Measurements from ENCODE around the gene MED13.

DNA sequence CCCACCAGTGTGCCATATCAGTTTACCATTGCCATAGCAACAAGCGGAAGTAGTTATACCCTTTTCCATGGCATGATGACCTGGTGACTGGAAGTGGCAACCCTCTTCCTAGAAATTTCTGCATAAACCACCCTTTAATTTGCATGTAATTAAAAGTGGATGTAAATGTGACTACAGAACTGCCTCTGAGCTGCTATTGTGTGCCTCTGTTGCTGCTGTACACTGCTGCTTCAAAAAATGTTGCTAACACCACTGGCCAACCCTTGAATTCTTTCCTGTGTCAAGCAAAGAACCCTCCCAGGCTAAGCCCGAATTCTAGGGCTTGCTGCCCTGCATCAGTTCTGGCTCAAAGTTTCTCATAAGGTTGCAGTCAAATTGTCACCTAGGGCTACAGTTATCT lies 12.9 kb upstream of the MED13 start:
- TF ChIP-seq, protein P1, sequence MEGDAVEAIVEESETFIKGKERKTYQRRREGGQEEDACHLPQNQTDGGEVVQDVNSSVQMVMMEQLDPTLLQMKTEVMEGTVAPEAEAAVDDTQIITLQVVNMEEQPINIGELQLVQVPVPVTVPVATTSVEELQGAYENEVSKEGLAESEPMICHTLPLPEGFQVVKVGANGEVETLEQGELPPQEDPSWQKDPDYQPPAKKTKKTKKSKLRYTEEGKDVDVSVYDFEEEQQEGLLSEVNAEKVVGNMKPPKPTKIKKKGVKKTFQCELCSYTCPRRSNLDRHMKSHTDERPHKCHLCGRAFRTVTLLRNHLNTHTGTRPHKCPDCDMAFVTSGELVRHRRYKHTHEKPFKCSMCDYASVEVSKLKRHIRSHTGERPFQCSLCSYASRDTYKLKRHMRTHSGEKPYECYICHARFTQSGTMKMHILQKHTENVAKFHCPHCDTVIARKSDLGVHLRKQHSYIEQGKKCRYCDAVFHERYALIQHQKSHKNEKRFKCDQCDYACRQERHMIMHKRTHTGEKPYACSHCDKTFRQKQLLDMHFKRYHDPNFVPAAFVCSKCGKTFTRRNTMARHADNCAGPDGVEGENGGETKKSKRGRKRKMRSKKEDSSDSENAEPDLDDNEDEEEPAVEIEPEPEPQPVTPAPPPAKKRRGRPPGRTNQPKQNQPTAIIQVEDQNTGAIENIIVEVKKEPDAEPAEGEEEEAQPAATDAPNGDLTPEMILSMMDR (IDR thresholded peaks at IDR 0.05): no peak
- TF ChIP-seq POLR2A (IDR thresholded peaks at IDR 0.05) (no peak), POLR2AphosphoS5 (IDR thresholded peaks at IDR 0.05) (no peak)

Data from breast epithelium (tissue), 3 donors.